PC-3 (cell line): ENCODE measurements around the gene KCTD16. TPM values are rescaled to one million over a fixed set of nuclear protein-coding genes. Genes with fewer than 3 reads are reported as not detected.

Source experiments
- ATAC-seq: fragments of 200-7000 bp; cut with Tn5 transposase; 2 replicates; pipeline ENCODE4 v1.9.1; 2020; ENCODE audit warnings: mild to moderate bottlenecking, moderate library complexity
- BruUV-seq: library from RNA; stranded (reverse); fragments of 400-500 nt; replicated peaks from 2 replicates; lab custom pipeline; 2021; lab: Mats Ljungman, UMichigan
- CTCF ChIA-PET: fragments of 300-600 bp; sonication (Branson Sonifier 250); formaldehyde crosslinking; loops from one replicate; lab custom pipeline; 2022; ENCODE audit warnings: antibody characterized with exemption; lab: Charles Lee
- POLR2A ChIA-PET: fragments of 300-600 bp; sonication (Branson Sonifier 250); formaldehyde crosslinking; loops from one replicate; lab custom pipeline; 2022; ENCODE audit warnings: antibody characterized with exemption; ENCODE audit not compliant: unreplicated experiment; lab: Charles Lee
- DNase-seq: peaks from one replicate; pipeline ENCODE4 v3.0.0-alpha.2; 2015
- H2AFZ ChIP-seq: fragments of 300-600 bp; sonication (generic); 2 replicates; pipeline ENCODE4 v1.6.0; 2016; ENCODE audit warnings: antibody characterized with exemption, low read length
- H3F3A ChIP-seq: fragments of 300-600 bp; sonication (generic); one replicate; pipeline ENCODE4 v1.6.0; 2017; ENCODE audit warnings: antibody characterized with exemption, low read length, control low read depth, mild to moderate bottlenecking; ENCODE audit not compliant: unreplicated experiment
- H3K27ac ChIP-seq: fragments of 300-600 bp; sonication (generic); 2 replicates; pipeline ENCODE4 v1.5.1; 2016; ENCODE audit warnings: mild to moderate bottlenecking, low read length
- H3K27me3 ChIP-seq: fragments of 300-600 bp; sonication (generic); 2 replicates; pipeline ENCODE4 v1.6.1; 2016; ENCODE audit warnings: low read length, mixed read lengths
- H3K36me3 ChIP-seq: fragments of 300-600 bp; sonication (generic); 2 replicates; pipeline ENCODE4 v1.6.1; 2016; ENCODE audit warnings: low read depth, mixed run types, low read length, mixed read lengths
- H3K4me1 ChIP-seq: fragments of 300-600 bp; sonication (generic); 2 replicates; pipeline ENCODE4 v1.5.1; 2016; ENCODE audit warnings: low read length; ENCODE audit not compliant: insufficient read depth
- H3K4me2 ChIP-seq: fragments of 300-600 bp; sonication (generic); 2 replicates; pipeline ENCODE4 v1.6.0; 2016; ENCODE audit warnings: low read length
- H3K4me3 ChIP-seq: fragments of 300-600 bp; sonication (generic); 2 replicates; pipeline ENCODE4 v1.5.1; 2016; ENCODE audit warnings: mild to moderate bottlenecking, low read length, mixed read lengths
- H3K79me2 ChIP-seq: fragments of 300-600 bp; sonication (generic); 2 replicates; pipeline ENCODE4 v1.6.1; 2017; ENCODE audit warnings: low read length, mixed read lengths
- H3K9ac ChIP-seq: fragments of 300-600 bp; sonication (generic); 2 replicates; pipeline ENCODE4 v1.6.0; 2016; ENCODE audit warnings: mild to moderate bottlenecking, low read length
- H3K9me2 ChIP-seq: fragments of 300-600 bp; sonication (generic); replicated peaks from 2 replicates; pipeline ENCODE4 v1.6.1; 2016; ENCODE audit warnings: mixed run types, low read length, mixed read lengths
- H3K9me3 ChIP-seq: fragments of 300-600 bp; sonication (generic); 2 replicates; pipeline ENCODE4 v1.6.1; 2016; ENCODE audit warnings: low read length, mixed read lengths
- H4K20me1 ChIP-seq: fragments of 300-600 bp; sonication (generic); 2 replicates; pipeline ENCODE4 v1.6.1; 2016; ENCODE audit warnings: low read length, mixed read lengths
- EZH2 ChIP-seq: fragments of 300-600 bp; sonication (generic); IDR thresholded peaks from one replicate; pipeline ENCODE4 v1.6.1; 2017; ENCODE audit warnings: antibody characterized with exemption, mild to moderate bottlenecking, low read length; ENCODE audit not compliant: unreplicated experiment
- EZH2phosphoT487 ChIP-seq: fragments of 300-600 bp; sonication (generic); IDR thresholded peaks from 2 replicates; pipeline ENCODE4 v1.6.1; 2018; ENCODE audit warnings: mild to moderate bottlenecking, antibody characterized with exemption, low read length, borderline replicate concordance
- intact Hi-C: fragments of 100-400 bp; cut with micrococcal nuclease; formaldehyde crosslinking; loops from 2 replicates; pipeline ENCODE4 v1.9.0; 2023
- total RNA-seq: library from RNA; depleted of rRNA; stranded (reverse); fragments of >200 nt; gene quantifications from 2 replicates; pipeline ENCODE4 v1.2.3, GENCODE V29; 2014
- TF ChIP-seq, protein P1 (sequence below): fragments of 300-600 bp; sonication (generic); conservative IDR thresholded peaks from 2 replicates; pipeline ENCODE4 v1.5.1; 2017; ENCODE audit warnings: antibody characterized with exemption, low read depth, mild to moderate bottlenecking, low read length

Gene KCTD16
- total RNA-seq, 1 experiment from 2014 or later, result not detected

GRCh38 chr5:144205141-144205551 lies 34.5 kb downstream of the KCTD16 start:
- peak; percentile 9 for DNase-seq
- Histone ChIP-seq H3K27ac (no peak overlapping the region), H3K9me2 (no peaks in the 10 kb centered on the region), H3K9me3 (no peaks in the 10 kb centered on the region), H3K79me2 (no peaks in the 10 kb centered on the region), H3K4me3 (peak overlapping the region; percentile 58), H2AFZ (peak overlapping the region; percentile 55), H3F3A (no peaks in the 10 kb centered on the region), H3K4me2 (peak overlapping the region; percentile 79), H3K36me3 (no peaks in the 10 kb centered on the region), H3K4me1 (no peaks in the 10 kb centered on the region), H3K9ac (no peak overlapping the region), H4K20me1 (no peaks in the 10 kb centered on the region), H3K27me3 (peaks cover 48% of the 10 kb centered on the region)
- CTCF ChIA-PET, result interaction anchor here (0.6 kb wide), 1 partner anchor 1510 kb away, joined by 3 read pairs; no protein-coding TSS in a partner anchor
- intact Hi-C loops, result loop anchor here (2.0 kb wide), 2 partner anchors 1514 to 1620 kb away; no protein-coding TSS in a partner anchor
- peak; percentile 61 for ATAC-seq
- POLR2A ChIA-PET, result no interaction called here
- BruUV-seq, result no TSS peak
- TF ChIP-seq EZH2 (no peak), EZH2phosphoT487 (no peak)
- TF ChIP-seq, protein P1, sequence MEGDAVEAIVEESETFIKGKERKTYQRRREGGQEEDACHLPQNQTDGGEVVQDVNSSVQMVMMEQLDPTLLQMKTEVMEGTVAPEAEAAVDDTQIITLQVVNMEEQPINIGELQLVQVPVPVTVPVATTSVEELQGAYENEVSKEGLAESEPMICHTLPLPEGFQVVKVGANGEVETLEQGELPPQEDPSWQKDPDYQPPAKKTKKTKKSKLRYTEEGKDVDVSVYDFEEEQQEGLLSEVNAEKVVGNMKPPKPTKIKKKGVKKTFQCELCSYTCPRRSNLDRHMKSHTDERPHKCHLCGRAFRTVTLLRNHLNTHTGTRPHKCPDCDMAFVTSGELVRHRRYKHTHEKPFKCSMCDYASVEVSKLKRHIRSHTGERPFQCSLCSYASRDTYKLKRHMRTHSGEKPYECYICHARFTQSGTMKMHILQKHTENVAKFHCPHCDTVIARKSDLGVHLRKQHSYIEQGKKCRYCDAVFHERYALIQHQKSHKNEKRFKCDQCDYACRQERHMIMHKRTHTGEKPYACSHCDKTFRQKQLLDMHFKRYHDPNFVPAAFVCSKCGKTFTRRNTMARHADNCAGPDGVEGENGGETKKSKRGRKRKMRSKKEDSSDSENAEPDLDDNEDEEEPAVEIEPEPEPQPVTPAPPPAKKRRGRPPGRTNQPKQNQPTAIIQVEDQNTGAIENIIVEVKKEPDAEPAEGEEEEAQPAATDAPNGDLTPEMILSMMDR, result no peak

- Histone ChIP-seq H3K4me3 (no peak overlapping the region), H4K20me1 (no peaks in the 10 kb centered on the region), H3K9ac (no peak overlapping the region), H3F3A (no peaks in the 10 kb centered on the region), H2AFZ (no peak overlapping the region), H3K27me3 (peaks cover 57% of the 10 kb centered on the region), H3K36me3 (no peaks in the 10 kb centered on the region), H3K9me3 (no peaks in the 10 kb centered on the region), H3K27ac (no peak overlapping the region), H3K4me2 (no peak overlapping the region), H3K4me1 (no peaks in the 10 kb centered on the region), H3K79me2 (no peaks in the 10 kb centered on the region), H3K9me2 (no peaks in the 10 kb centered on the region)
- no peak for TF ChIP-seq EZH2
- TF ChIP-seq EZH2phosphoT487, result no peak
- TF ChIP-seq, protein P1, result no peak
- ATAC-seq, result no peak
- ChIA-PET POLR2A (no interaction called here), CTCF (no interaction called here)
- BruUV-seq, result no TSS peak
- DNase-seq, result no peak
- intact Hi-C loops, result no loop called here
These were observed 35.5 kb downstream of the KCTD16 start for GRCh38 chr5:144206141-144206540.

DNA sequence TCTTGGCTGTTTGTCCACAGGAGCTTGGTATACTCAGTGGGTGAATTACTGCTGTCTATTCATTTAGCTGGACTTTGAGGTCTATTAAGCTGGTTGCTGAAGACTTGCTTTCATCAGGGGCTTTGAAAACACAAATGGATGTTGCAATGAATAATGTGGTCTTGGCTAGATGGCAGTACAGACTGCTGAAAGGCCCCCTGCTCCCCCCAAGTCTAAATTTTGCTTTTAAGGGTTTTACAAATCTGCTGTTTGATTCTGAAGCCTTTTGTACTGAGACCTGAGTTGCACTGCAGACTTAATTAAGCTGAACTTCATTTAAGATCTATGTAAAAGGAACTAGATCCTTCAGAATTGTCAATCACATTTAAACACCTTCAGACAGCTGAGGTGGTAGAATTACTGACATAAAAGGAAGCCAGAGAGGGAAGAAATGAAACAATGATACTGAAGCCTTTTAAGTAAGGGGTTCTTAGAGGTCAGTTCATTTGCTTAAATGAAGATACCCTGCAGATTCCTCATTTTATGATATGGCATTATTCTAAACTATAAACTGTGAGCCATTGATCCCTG lies 37.3 kb downstream of the KCTD16 start:
- intact Hi-C loops, result no loop called here
- no peak overlapping the region for H3K27ac ChIP-seq
- H3K9ac ChIP-seq, result no peak overlapping the region
- no peaks in the 10 kb centered on the region for H3K9me3 ChIP-seq
- H2AFZ ChIP-seq, result no peak overlapping the region
- H3K79me2 ChIP-seq, result no peaks in the 10 kb centered on the region
- ChIA-PET CTCF (no interaction called here), POLR2A (no interaction called here)
- DNase-seq (no peak), ATAC-seq (no peak)
- no TSS peak for BruUV-seq
- H4K20me1 ChIP-seq, result no peaks in the 10 kb centered on the region
- H3F3A ChIP-seq, result no peaks in the 10 kb centered on the region
- no peak overlapping the region for H3K4me3 ChIP-seq
- peaks cover 65% of the 10 kb centered on the region for H3K27me3 ChIP-seq
- no peaks in the 10 kb centered on the region for H3K9me2 ChIP-seq
- TF ChIP-seq EZH2, result no peak
- TF ChIP-seq, protein P1, result no peak
- TF ChIP-seq EZH2phosphoT487, result no peak
- H3K4me1 ChIP-seq, result no peaks in the 10 kb centered on the region
- no peaks in the 10 kb centered on the region for H3K36me3 ChIP-seq
- no peak overlapping the region for H3K4me2 ChIP-seq
